GM18499 (cell line): ENCODE data around the gene PTGFR.

Source experiments
- ATAC-seq: cut with Tn5 transposase; IDR thresholded peaks from one replicate; pipeline ENCODE4 v1.9.1; 2021; ENCODE audit warnings: moderate number of reproducible peaks; ENCODE audit not compliant: insufficient read depth, unreplicated experiment

The PTGFR gene

GRCh38 chr1:78577257-78578100 is 86.7 kb downstream of the PTGFR start:
- no peak for ATAC-seq

- ATAC-seq: no peak
These were observed 95.8 kb downstream of the PTGFR start for GRCh38 chr1:78586572-78586971.

GRCh38 chr1:78587211-78587610 is 96.4 kb downstream of the PTGFR start:
- ATAC-seq: no peak
